Breast epithelium (tissue), 4 donors: ENCODE measurements around the gene DGKQ. TPM values are rescaled to one million over a fixed set of nuclear protein-coding genes. Genes with fewer than 3 reads are reported as not detected.

Source experiments
- DNase-seq, 2 donors: peaks; one replicate each; pipeline ENCODE4 v3.0.0-alpha.2; 2019; ENCODE audit warnings: low spot score in 2 of 2
- H3K27ac ChIP-seq, 2 donors: fragments of 200-600 bp; sonication (generic) in 1 of 2; one replicate each; pipeline ENCODE4 v1.5.1; 2016 to 2019; ENCODE audit warnings: mild to moderate bottlenecking in 1 of 2
- H3K27me3 ChIP-seq, 2 donors: fragments of 200-600 bp; sonication (generic) in 1 of 2; one replicate each; pipeline versions ENCODE4 v1.5.1 to v1.6.0; 2017 to 2019; ENCODE audit warnings: control low read depth in 1 of 2, mild to moderate bottlenecking in 1 of 2
- H3K36me3 ChIP-seq: fragments of 200-600 bp; one replicate; pipeline ENCODE4 v1.5.1; 2019
- H3K4me1 ChIP-seq, 2 donors: fragments of 200-600 bp; sonication (generic); one replicate each; pipeline ENCODE4 v1.5.1; 2016 to 2019; ENCODE audit warnings: control low read depth in 1 of 2
- H3K4me3 ChIP-seq, 3 donors: fragments of 200-600 bp; sonication (generic); 1 replicate in 2 of 3; 2 replicates in 1 of 3; pipeline ENCODE4 v1.5.1; 2016 to 2019; ENCODE audit warnings: mild to moderate bottlenecking in 3 of 3, moderate library complexity in 2 of 3
- H3K9me3 ChIP-seq, 2 donors: fragments of 200-600 bp; sonication (generic) in 1 of 2; one replicate each; pipeline ENCODE4 v1.5.1; 2016 to 2019; ENCODE audit warnings: control low read depth in 1 of 2
- POLR2A ChIP-seq: fragments of 450-650 bp; IDR thresholded peaks from one replicate; pipeline ENCODE4 v1.6.1; 2016; ENCODE audit warnings: antibody characterized with exemption, mild to moderate bottlenecking, moderate library complexity
- POLR2AphosphoS5 ChIP-seq, 3 donors: sonication (generic); formaldehyde crosslinking; IDR thresholded peaks; one replicate each; pipeline ENCODE4 v1.6.1; 2017; ENCODE audit warnings: antibody characterized with exemption in 3 of 3
- intact Hi-C: fragments of 100-400 bp; cut with DNase I; formaldehyde crosslinking; loops from one replicate; pipeline ENCODE4 v1.15.1; 2023; ENCODE audit warnings: low total_unique reads
- total RNA-seq, 3 donors: library from RNA; depleted of rRNA; stranded (reverse); fragments of >200 nt; gene quantifications; one replicate each; pipeline ENCODE4 v1.1.0, GENCODE V29; 2016
- TF ChIP-seq, protein P1 (sequence below), 3 donors: fragments of 450-650 bp; IDR thresholded peaks; one replicate each; pipeline ENCODE4 v1.5.1; 2016 to 2017; ENCODE audit warnings: antibody characterized with exemption in 3 of 3, mild to moderate bottlenecking in 3 of 3, moderate library complexity in 3 of 3

The DGKQ gene
- total RNA-seq, 3 donors from 2014 or later: 5.3 to 9.4 (median 8.8) TPM

DNA sequence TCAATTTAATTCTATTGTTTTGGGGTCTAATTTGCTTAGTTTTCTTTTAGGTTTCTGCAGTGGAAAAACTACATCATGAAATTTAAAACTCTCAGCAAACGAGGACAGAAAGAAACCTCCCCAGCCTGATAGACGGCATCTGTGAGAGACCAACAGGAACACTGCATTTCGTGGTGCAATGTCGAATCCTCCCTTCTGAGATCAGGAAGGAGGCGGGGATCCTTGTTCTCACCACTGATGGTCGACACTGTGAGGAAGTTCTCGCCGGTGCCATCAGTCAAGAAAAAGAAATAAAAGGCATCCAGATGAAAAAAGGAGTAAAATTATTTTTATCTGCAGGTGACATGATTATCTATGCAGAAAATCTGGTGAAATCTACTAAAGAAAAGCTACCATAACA lies 57.8 kb downstream of the DGKQ start:
- Histone ChIP-seq H3K27ac (no peak overlapping the region), H3K27me3 (no peaks in the 10 kb centered on the region), H3K36me3 (no peaks in the 10 kb centered on the region), H3K4me1 (no peaks in the 10 kb centered on the region), H3K4me3 (no peak overlapping the region), H3K9me3 (no peaks in the 10 kb centered on the region)
- no peak for DNase-seq
- no peak for TF ChIP-seq POLR2AphosphoS5 (IDR thresholded peaks at IDR 0.05)
- TF ChIP-seq POLR2A: no peak
- TF ChIP-seq, protein P1, sequence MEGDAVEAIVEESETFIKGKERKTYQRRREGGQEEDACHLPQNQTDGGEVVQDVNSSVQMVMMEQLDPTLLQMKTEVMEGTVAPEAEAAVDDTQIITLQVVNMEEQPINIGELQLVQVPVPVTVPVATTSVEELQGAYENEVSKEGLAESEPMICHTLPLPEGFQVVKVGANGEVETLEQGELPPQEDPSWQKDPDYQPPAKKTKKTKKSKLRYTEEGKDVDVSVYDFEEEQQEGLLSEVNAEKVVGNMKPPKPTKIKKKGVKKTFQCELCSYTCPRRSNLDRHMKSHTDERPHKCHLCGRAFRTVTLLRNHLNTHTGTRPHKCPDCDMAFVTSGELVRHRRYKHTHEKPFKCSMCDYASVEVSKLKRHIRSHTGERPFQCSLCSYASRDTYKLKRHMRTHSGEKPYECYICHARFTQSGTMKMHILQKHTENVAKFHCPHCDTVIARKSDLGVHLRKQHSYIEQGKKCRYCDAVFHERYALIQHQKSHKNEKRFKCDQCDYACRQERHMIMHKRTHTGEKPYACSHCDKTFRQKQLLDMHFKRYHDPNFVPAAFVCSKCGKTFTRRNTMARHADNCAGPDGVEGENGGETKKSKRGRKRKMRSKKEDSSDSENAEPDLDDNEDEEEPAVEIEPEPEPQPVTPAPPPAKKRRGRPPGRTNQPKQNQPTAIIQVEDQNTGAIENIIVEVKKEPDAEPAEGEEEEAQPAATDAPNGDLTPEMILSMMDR (IDR thresholded peaks at IDR 0.05): no peak
- intact Hi-C loops: no loop called here

DNA sequence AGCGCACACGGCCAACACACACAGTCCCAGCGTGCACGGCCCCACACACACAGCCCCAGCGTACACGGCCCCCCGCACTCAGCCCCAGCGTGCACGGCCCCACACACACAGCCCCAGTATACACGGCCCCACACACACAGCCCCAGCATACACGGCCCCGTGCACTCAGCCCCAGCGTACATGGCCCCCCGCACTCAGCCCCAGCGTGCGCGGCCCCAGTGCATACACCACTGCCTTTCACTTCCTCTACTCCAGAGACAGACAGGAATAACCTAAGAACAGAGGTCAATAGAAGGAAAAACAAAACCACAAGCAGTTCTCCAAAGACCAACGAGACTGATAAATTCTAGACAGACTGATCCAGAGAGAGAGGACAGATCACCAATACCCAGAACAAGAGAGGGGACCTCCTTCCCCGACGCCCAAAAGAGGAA lies 58.3 kb downstream of the DGKQ start:
- H3K27ac ChIP-seq: no peak overlapping the region
- intact Hi-C loops: no loop called here
- TF ChIP-seq POLR2A: no peak
- TF ChIP-seq POLR2AphosphoS5 (IDR thresholded peaks at IDR 0.05): no peak
- TF ChIP-seq, protein P1 (IDR thresholded peaks at IDR 0.05): no peak
- H3K4me3 ChIP-seq: peak overlapping the region in 1 of 3 donors; percentile 47
- no peaks in the 10 kb centered on the region for H3K27me3 ChIP-seq
- DNase-seq: peak in 1 of 2 donors; percentile 10
- H3K4me1 ChIP-seq: no peaks in the 10 kb centered on the region
- H3K9me3 ChIP-seq: no peaks in the 10 kb centered on the region
- no peaks in the 10 kb centered on the region for H3K36me3 ChIP-seq

DNA sequence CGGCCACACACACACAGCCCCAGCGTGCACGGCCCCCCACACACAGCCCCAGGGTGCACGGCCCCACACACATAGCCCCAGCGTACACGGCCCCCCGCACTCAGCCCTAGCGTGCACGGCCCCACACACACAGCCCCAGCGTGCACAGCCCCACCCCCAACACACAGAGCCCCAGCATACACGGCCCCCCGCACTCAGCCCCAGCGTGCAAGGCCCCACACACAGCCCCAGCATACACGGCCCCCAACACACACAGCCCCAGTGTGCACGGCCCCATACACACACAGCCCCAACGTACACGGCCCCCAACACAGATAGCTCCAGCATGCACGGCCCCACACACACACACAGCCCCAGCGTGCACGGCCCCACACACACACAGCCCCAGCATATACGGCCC lies 58.8 kb downstream of the DGKQ start:
- DNase-seq: peak in 1 of 2 donors; percentile 3
- H3K4me1 ChIP-seq: no peaks in the 10 kb centered on the region
- H3K36me3 ChIP-seq: no peaks in the 10 kb centered on the region
- no peaks in the 10 kb centered on the region for H3K9me3 ChIP-seq
- intact Hi-C loops: no loop called here
- H3K4me3 ChIP-seq: peak overlapping the region in 1 of 3 donors; percentile 47
- H3K27me3 ChIP-seq: no peaks in the 10 kb centered on the region
- H3K27ac ChIP-seq: no peak overlapping the region
- TF ChIP-seq POLR2AphosphoS5 (IDR thresholded peaks at IDR 0.05): no peak
- no peak for TF ChIP-seq POLR2A
- TF ChIP-seq, protein P1 (IDR thresholded peaks at IDR 0.05): no peak

DNA sequence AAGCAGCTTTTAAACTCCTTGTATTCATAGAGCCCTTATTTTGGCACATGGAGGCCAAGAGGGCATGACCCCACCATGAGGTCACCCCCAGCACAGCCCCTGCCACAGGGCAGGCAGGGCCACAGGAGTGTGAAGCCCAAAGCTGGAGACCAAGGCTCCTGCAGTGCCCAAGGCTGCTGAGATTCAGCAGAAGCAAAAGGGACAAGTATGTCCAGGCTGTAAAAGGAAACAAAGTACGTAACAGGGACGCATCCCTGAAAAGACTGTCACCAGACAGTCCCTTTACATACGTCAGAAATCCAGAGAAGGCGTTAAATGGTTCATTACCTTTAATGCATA lies 60.1 kb downstream of the DGKQ start:
- H3K9me3 ChIP-seq: no peaks in the 10 kb centered on the region
- intact Hi-C loops: no loop called here
- no peaks in the 10 kb centered on the region for H3K4me1 ChIP-seq
- H3K36me3 ChIP-seq: no peaks in the 10 kb centered on the region
- no peak for DNase-seq
- TF ChIP-seq, protein P1 (IDR thresholded peaks at IDR 0.05): no peak
- TF ChIP-seq POLR2AphosphoS5 (IDR thresholded peaks at IDR 0.05): no peak
- no peak for TF ChIP-seq POLR2A
- no peaks in the 10 kb centered on the region for H3K27me3 ChIP-seq
- H3K27ac ChIP-seq: peak overlapping the region; percentile 86 to 91
- H3K4me3 ChIP-seq: no peak overlapping the region

DNA sequence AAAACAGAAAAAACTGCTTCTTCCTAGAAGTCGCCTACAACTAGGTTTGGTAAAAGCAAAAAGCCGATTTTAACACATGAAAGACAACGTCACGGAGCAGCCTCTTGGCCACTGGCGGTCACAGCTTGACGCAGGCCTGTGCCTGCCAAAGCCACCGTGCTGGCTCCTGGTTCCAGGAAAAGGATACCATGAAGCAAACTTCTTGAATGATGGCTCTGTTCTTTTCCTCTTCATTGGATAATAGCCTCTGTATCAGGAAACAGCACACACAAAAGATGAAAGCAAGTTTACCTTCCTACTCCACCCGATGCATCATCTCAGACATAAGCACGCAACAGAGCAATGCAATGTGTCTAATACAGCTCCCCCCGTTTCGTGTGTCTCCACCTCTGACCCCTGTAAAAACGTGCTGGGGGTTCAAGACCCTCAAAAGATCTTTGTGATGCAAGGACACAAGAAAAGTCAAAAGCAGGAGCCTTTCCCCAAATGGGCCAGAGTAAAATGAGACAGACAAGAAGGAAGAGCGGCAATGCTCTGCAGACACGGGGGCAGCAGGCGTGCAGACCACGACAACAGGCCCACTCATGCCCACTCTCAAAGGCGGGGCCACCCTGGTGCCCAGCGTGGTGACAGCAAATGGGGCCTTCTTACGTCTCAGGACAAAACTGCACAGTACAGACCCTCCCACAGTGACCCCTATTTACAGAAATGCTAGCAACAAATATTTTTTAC lies 60.7 kb downstream of the DGKQ start:
- TF ChIP-seq POLR2A (no peak), POLR2AphosphoS5 (IDR thresholded peaks at IDR 0.05) (peak in 1 of 3 donors; percentile 33)
- intact Hi-C loops: no loop called here
- peak overlapping the region; percentile 86 to 91 for H3K27ac ChIP-seq
- no peaks in the 10 kb centered on the region for H3K4me1 ChIP-seq
- no peaks in the 10 kb centered on the region for H3K9me3 ChIP-seq
- H3K36me3 ChIP-seq: no peaks in the 10 kb centered on the region
- peak in 1 of 2 donors; percentile 60 for DNase-seq
- H3K4me3 ChIP-seq: no peak overlapping the region
- H3K27me3 ChIP-seq: no peaks in the 10 kb centered on the region
